Mucosa of descending colon (tissue), 3 donors: Measurements from ENCODE around the gene RAD9A. TPM values are rescaled to one million over a fixed set of nuclear protein-coding genes. Genes with fewer than 3 reads are reported as not detected.

Experiments used
- ATAC-seq: fragments of 200-7000 bp; cut with Tn5 transposase; one replicate; pipeline ENCODE4 v1.9.1; 2020; ENCODE audit warnings: mild to moderate bottlenecking, moderate library complexity
- DNase-seq, 3 donors: peaks; one replicate each; pipeline ENCODE4 v3.0.0-alpha.2; 2020
- H3K36me3 ChIP-seq: fragments of 200-600 bp; one replicate; pipeline ENCODE4 v1.8.0; 2021; ENCODE audit warnings: low read depth, mild to moderate bottlenecking
- H3K4me1 ChIP-seq: fragments of 200-600 bp; one replicate; pipeline ENCODE4 v1.8.0; 2021; ENCODE audit warnings: low read depth, mild to moderate bottlenecking
- H3K4me3 ChIP-seq: fragments of 200-600 bp; one replicate; pipeline ENCODE4 v1.8.0; 2021; ENCODE audit warnings: mild to moderate bottlenecking
- H3K9me3 ChIP-seq: fragments of 200-600 bp; one replicate; pipeline ENCODE4 v1.8.0; 2021; ENCODE audit warnings: mild to moderate bottlenecking
- CTCF ChIP-seq: fragments of 200-600 bp; IDR thresholded peaks from one replicate; pipeline ENCODE4 v1.8.0; 2022; ENCODE audit warnings: antibody characterized with exemption, mild to moderate bottlenecking
- intact Hi-C, 2 donors: fragments of 100-400 bp; cut with DNase I in 1 of 2; cut with micrococcal nuclease in 1 of 2; formaldehyde crosslinking; loops; one replicate each; pipeline versions ENCODE4 v1.11.0 to v1.11.1; 2022; cut with DNase I, micrococcal nuclease
- total RNA-seq, 3 donors: library from RNA; stranded (reverse); fragmentation: NEBNext Ultra II Directional in 2 of 3; extraction: Animal tissue kit (Norgen Biotek cat#: 25700) in 2 of 3; gene quantifications; one replicate each; pipeline versions ENCODE4 v1.2.1 to v1.2.4, GENCODE V29; 2021 to 2023
- donor health status: DM: no; HTN: no; CAD: no; lungs with moderate emphysema.
- donor health status: DM: no; HTN: no; CAD: no.
- donor health status: DM: no; HTN: yes; CAD: no.

Gene RAD9A
- total RNA-seq, 3 donors from 2014 or later, result 27.9 to 39.3 (median 29.1) TPM

- intact Hi-C loops, result no loop called here
- Histone ChIP-seq H3K9me3 (no peaks in the 10 kb centered on the region), H3K4me1 (peaks cover 15% of the 10 kb centered on the region), H3K36me3 (no peaks in the 10 kb centered on the region), H3K4me3 (no peak overlapping the region)
- no peak for TF ChIP-seq CTCF
- no peak for ATAC-seq
- no peak for DNase-seq
Measured at GRCh38 chr11:67410984-67411784, 19.4 kb downstream of the RAD9A start.

- no peak for ATAC-seq
- Histone ChIP-seq H3K4me1 (peaks cover 21% of the 10 kb centered on the region), H3K36me3 (no peaks in the 10 kb centered on the region), H3K4me3 (no peak overlapping the region), H3K9me3 (no peaks in the 10 kb centered on the region)
- no peak for DNase-seq
- TF ChIP-seq CTCF, result no peak
- intact Hi-C loops, result no loop called here
Measured at GRCh38 chr11:67411785-67412152, 20.0 kb downstream of the RAD9A start.

GRCh38 chr11:67412495-67413179, 20.9 kb downstream of the RAD9A start:
- Histone ChIP-seq H3K36me3 (no peaks in the 10 kb centered on the region), H3K4me1 (peaks cover 22% of the 10 kb centered on the region), H3K9me3 (no peaks in the 10 kb centered on the region), H3K4me3 (no peak overlapping the region)
- intact Hi-C loops, result no loop called here
- peak in 1 of 3 donors; percentile 46 for DNase-seq
- TF ChIP-seq CTCF, result no peak
- ATAC-seq, result no peak

- DNase-seq (no peak), ATAC-seq (no peak)
- no peaks in the 10 kb centered on the region for H3K36me3 ChIP-seq
- peaks cover 22% of the 10 kb centered on the region for H3K4me1 ChIP-seq
- no peak overlapping the region for H3K4me3 ChIP-seq
- intact Hi-C loops, result no loop called here
- TF ChIP-seq CTCF, result no peak
- H3K9me3 ChIP-seq, result no peaks in the 10 kb centered on the region
Measured at GRCh38 chr11:67413266-67413849, 21.6 kb downstream of the RAD9A start.

- peaks cover 27% of the 10 kb centered on the region for H3K4me1 ChIP-seq
- peak; percentile 19 for ATAC-seq
- no peak for TF ChIP-seq CTCF
- DNase-seq, result peak in 1 of 3 donors; percentile 49
- no peaks in the 10 kb centered on the region for H3K36me3 ChIP-seq
- no peaks in the 10 kb centered on the region for H3K9me3 ChIP-seq
- no peak within 1 kb of the TSS for H3K4me3 ChIP-seq
- intact Hi-C loops, result no loop called here
Measured at GRCh38 chr11:67415501-67416304, 23.9 kb downstream of the RAD9A start, which contains the start of gene CARNS1. CARNS1 (plus strand) TSS chr11:67415678; CDS start chr11:67416200, 522 bp downstream.
